Trophoblast cell (in vitro differentiated cells and primary cell): ENCODE data around the gene POC1A.

Experiments used
- DNase-seq, 2 donors: peaks; one replicate each; pipeline ENCODE4 v3.0.0-alpha.2; 2016
- H2AFZ ChIP-seq: 2 replicates; pipeline ENCODE4 v1.6.1; 2013; ENCODE audit warnings: low read length, moderate library complexity, mild to moderate bottlenecking; ENCODE audit not compliant: insufficient read depth, poor library complexity
- H2AK5ac ChIP-seq: 2 replicates; pipeline ENCODE4 v1.6.1; 2013; ENCODE audit warnings: mild to moderate bottlenecking, low read length
- H2BK120ac ChIP-seq: 2 replicates; pipeline ENCODE4 v1.6.1; 2013; ENCODE audit warnings: low read length, mild to moderate bottlenecking, moderate library complexity; ENCODE audit not compliant: insufficient read depth, poor library complexity
- H2BK12ac ChIP-seq: 2 replicates; pipeline ENCODE4 v1.6.1; 2013; ENCODE audit warnings: mild to moderate bottlenecking, low read length, moderate library complexity
- H2BK5ac ChIP-seq: 2 replicates; pipeline ENCODE4 v1.6.1; 2013; ENCODE audit warnings: low read length, low read depth, moderate library complexity, mild to moderate bottlenecking; ENCODE audit not compliant: poor library complexity
- H3K14ac ChIP-seq: 2 replicates; pipeline ENCODE4 v1.6.1; 2013; ENCODE audit warnings: mild to moderate bottlenecking, low read length
- H3K18ac ChIP-seq: 2 replicates; pipeline ENCODE4 v1.6.1; 2013; ENCODE audit warnings: mild to moderate bottlenecking, low read length
- H3K23ac ChIP-seq: 2 replicates; pipeline ENCODE4 v1.6.1; 2013; ENCODE audit warnings: low read length
- H3K27ac ChIP-seq: 2 replicates; pipeline ENCODE4 v1.5.1; 2013; ENCODE audit warnings: low read depth, mild to moderate bottlenecking, inconsistent platforms, low read length, moderate library complexity
- H3K27me3 ChIP-seq: 2 replicates; pipeline ENCODE4 v1.6.1; 2013; ENCODE audit warnings: inconsistent platforms, mild to moderate bottlenecking, low read length, moderate library complexity; ENCODE audit not compliant: insufficient read depth
- H3K36me3 ChIP-seq, 2 experiments: 1 replicate in 1 of 2; 2 replicates in 1 of 2; pipeline ENCODE4 v1.6.1; 2013; ENCODE audit warnings: low read length in 2 of 2, mild to moderate bottlenecking in 2 of 2, moderate library complexity in 1 of 2; ENCODE audit not compliant: insufficient read depth in 2 of 2, control insufficient read depth in 1 of 2
- H3K4ac ChIP-seq: 2 replicates; pipeline ENCODE4 v1.6.1; 2013; ENCODE audit warnings: low read depth, mild to moderate bottlenecking, low read length, moderate library complexity
- H3K4me1 ChIP-seq, 2 experiments: 1 replicate in 1 of 2; 2 replicates in 1 of 2; pipeline ENCODE4 v1.6.1; 2013; ENCODE audit warnings: low read length in 2 of 2, mild to moderate bottlenecking in 2 of 2, moderate library complexity in 1 of 2; ENCODE audit not compliant: insufficient read depth in 2 of 2, control insufficient read depth in 1 of 2
- H3K4me2 ChIP-seq: 2 replicates; pipeline ENCODE4 v1.6.1; 2013; ENCODE audit warnings: inconsistent platforms, mild to moderate bottlenecking, low read length, moderate library complexity
- H3K4me3 ChIP-seq: 2 replicates; pipeline ENCODE4 v1.5.1; 2013; ENCODE audit warnings: mild to moderate bottlenecking, low read depth, low read length, inconsistent platforms
- H3K79me1 ChIP-seq: one replicate; pipeline ENCODE4 v1.6.1; 2013; ENCODE audit warnings: low read length
- H3K79me2 ChIP-seq: 2 replicates; pipeline ENCODE4 v1.6.1; 2013; ENCODE audit warnings: low read length, mild to moderate bottlenecking; ENCODE audit not compliant: control insufficient read depth, insufficient read depth, poor library complexity
- H3K9ac ChIP-seq: 2 replicates; pipeline ENCODE4 v1.6.1; 2013; ENCODE audit warnings: mild to moderate bottlenecking, low read length
- H3K9me3 ChIP-seq: 2 replicates; pipeline ENCODE4 v1.6.1; 2013; ENCODE audit warnings: low read depth, mild to moderate bottlenecking, control low read depth, inconsistent platforms, low read length; ENCODE audit not compliant: insufficient read depth
- H4K12ac ChIP-seq: 2 replicates; pipeline ENCODE4 v1.6.1; 2013; ENCODE audit warnings: low read depth, mild to moderate bottlenecking, low read length, moderate library complexity
- H4K8ac ChIP-seq: 2 replicates; pipeline ENCODE4 v1.6.1; 2013; ENCODE audit warnings: low read depth, mild to moderate bottlenecking, low read length, moderate library complexity
- H4K91ac ChIP-seq: one replicate; pipeline ENCODE4 v1.6.1; 2013; ENCODE audit warnings: low read depth, mild to moderate bottlenecking, low read length, moderate library complexity
- WGBS: extraction: QIAGEN DNeasy Blood & Tissue Kit; methylation state at CpG from one replicate; pipeline ENCODE4 v1.1.7; 2013; ENCODE audit warnings: missing lambda C conversion rate; ENCODE audit not compliant: insufficient read length, insufficient coverage; ENCODE audit errors: extremely low coverage; 5-methylcytosine and 5-hydroxymethylcytosine counted together

Gene POC1A

DNA sequence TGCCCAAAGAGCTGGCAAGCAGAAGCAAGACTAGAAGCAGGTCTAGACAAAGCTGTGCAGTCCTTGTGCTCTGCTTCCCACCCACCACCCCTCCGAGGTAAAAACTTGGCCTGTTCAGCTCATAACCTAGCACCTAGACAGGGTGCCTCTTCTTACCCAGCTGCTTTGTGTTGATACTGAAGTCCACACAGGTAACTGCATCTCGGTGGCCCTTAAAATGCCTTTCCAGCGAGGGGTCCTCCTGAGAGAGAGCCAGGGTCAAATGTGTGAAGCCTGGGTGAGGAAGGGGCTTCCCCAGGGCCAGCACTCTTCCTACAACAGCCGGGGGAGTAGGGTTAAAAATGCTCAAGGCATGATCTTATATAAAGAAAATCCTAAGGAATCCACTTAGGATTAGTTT lies 3.4 kb downstream of the POC1A start:
- no peak overlapping the region for H2BK5ac ChIP-seq
- no peak overlapping the region for H3K18ac ChIP-seq
- H3K4me3 ChIP-seq, result no peak overlapping the region
- no peak overlapping the region for H3K9ac ChIP-seq
- H3K79me1 ChIP-seq, result peaks cover 6% of the 10 kb centered on the region
- H4K12ac ChIP-seq, result no peak overlapping the region
- peaks cover 5 to 10% of the 10 kb centered on the region in 2 experiments for H3K4me1 ChIP-seq
- no peak for DNase-seq
- WGBS, result no CpG with 5 or more reads among the region's 4 CpGs
- H3K36me3 ChIP-seq, result peaks cover 27 to 39% of the 10 kb centered on the region in 2 experiments
- H2AFZ ChIP-seq, result no peak overlapping the region
- H2BK12ac ChIP-seq, result no peak overlapping the region
- H2BK120ac ChIP-seq, result no peak overlapping the region
- no peak overlapping the region for H4K91ac ChIP-seq
- no peak overlapping the region for H2AK5ac ChIP-seq
- peaks cover 2% of the 10 kb centered on the region for H3K9me3 ChIP-seq
- H3K23ac ChIP-seq, result no peak overlapping the region
- no peaks in the 10 kb centered on the region for H3K27me3 ChIP-seq
- no peak overlapping the region for H3K4ac ChIP-seq
- no peak overlapping the region for H3K4me2 ChIP-seq
- H3K27ac ChIP-seq, result no peak overlapping the region
- H3K14ac ChIP-seq, result no peak overlapping the region
- H4K8ac ChIP-seq, result no peak overlapping the region
- H3K79me2 ChIP-seq, result peaks cover 4% of the 10 kb centered on the region

DNA sequence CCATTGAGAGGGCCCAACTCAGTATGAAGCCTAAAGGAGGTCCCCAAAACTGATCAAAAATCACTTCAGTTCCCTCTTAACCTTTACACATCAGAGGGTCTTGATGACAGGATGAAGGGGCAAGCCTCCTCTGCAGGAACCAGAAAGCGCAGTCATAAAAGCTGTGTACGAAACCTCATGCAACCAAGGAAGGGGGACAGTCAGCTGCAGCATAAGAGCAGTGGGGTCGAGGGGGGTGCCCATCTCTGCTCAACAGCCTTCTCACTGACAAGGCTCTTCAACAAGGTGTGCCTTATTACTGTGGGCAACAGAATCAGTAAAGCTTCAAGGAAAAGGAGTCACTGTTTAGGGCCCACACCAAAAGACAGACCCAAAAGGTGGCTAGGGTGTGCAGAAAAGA lies 3.9 kb downstream of the POC1A start:
- Histone ChIP-seq H3K4me1 (peaks cover 5 to 10% of the 10 kb centered on the region in 2 experiments), H3K18ac (no peak overlapping the region), H3K4me3 (peak overlapping the region; percentile 32), H3K79me1 (peaks cover 6% of the 10 kb centered on the region), H2BK120ac (no peak overlapping the region), H2AFZ (no peak overlapping the region), H2AK5ac (no peak overlapping the region), H4K91ac (no peak overlapping the region), H3K4ac (no peak overlapping the region), H3K9me3 (peaks cover 2% of the 10 kb centered on the region), H3K23ac (no peak overlapping the region), H3K27ac (no peak overlapping the region), H2BK5ac (no peak overlapping the region), H3K9ac (no peak overlapping the region), H2BK12ac (no peak overlapping the region), H3K4me2 (no peak overlapping the region), H4K12ac (no peak overlapping the region), H4K8ac (no peak overlapping the region), H3K79me2 (peaks cover 4% of the 10 kb centered on the region), H3K36me3 (peaks cover 32 to 44% of the 10 kb centered on the region in 2 experiments), H3K14ac (no peak overlapping the region), H3K27me3 (no peaks in the 10 kb centered on the region)
- WGBS, result no CpG with 5 or more reads among the region's 3 CpGs
- no peak for DNase-seq

DNA sequence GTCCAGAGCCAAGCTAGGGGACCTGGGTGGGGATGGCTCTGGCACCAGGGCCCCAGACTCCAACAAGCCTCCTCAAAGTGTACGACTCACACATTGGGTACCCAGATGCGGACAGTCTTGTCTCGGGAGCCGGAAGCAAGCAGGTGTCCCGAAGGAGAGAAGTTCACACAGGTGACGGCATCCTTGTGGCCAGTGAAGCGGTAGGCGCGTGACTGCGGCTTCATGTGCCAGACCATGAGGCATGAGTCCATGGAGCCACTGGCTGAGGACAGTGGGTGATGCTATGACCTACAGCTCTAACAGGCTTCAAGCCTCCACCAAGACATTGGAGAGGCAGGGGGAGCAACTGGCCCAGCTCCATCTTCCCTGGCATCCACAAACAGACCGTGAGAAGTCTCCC lies 4.5 kb downstream of the POC1A start:
- Histone ChIP-seq H3K9me3 (peaks cover 2% of the 10 kb centered on the region), H3K27ac (no peak overlapping the region), H3K14ac (no peak overlapping the region), H2AFZ (no peak overlapping the region), H2BK12ac (no peak overlapping the region), H3K36me3 (peaks cover 37 to 48% of the 10 kb centered on the region in 2 experiments), H4K12ac (no peak overlapping the region), H3K79me1 (peaks cover 6% of the 10 kb centered on the region), H3K4me3 (no peak overlapping the region), H3K4ac (no peak overlapping the region), H3K18ac (no peak overlapping the region), H2BK120ac (no peak overlapping the region), H3K79me2 (peaks cover 4% of the 10 kb centered on the region), H3K9ac (no peak overlapping the region), H4K8ac (no peak overlapping the region), H3K4me1 (peaks cover 5 to 10% of the 10 kb centered on the region in 2 experiments), H4K91ac (no peak overlapping the region), H3K23ac (no peak overlapping the region), H3K27me3 (no peaks in the 10 kb centered on the region), H3K4me2 (no peak overlapping the region), H2AK5ac (no peak overlapping the region), H2BK5ac (no peak overlapping the region)
- no CpG with 5 or more reads among the region's 11 CpGs for WGBS
- DNase-seq, result no peak

GRCh38 chr3:52149021-52149420 lies 5.2 kb downstream of the POC1A start:
- no peak overlapping the region for H2BK12ac ChIP-seq
- H2AFZ ChIP-seq, result no peak overlapping the region
- DNase-seq, result no peak
- H3K4me1 ChIP-seq, result peaks cover 5 to 11% of the 10 kb centered on the region in 2 experiments
- H2AK5ac ChIP-seq, result no peak overlapping the region
- peaks cover 3% of the 10 kb centered on the region for H3K79me1 ChIP-seq
- H3K9me3 ChIP-seq, result peaks cover 2% of the 10 kb centered on the region
- no peak overlapping the region for H4K91ac ChIP-seq
- peaks cover 2% of the 10 kb centered on the region for H3K79me2 ChIP-seq
- H3K36me3 ChIP-seq, result peaks cover 37 to 48% of the 10 kb centered on the region in 2 experiments
- no peaks in the 10 kb centered on the region for H3K27me3 ChIP-seq
- no peak overlapping the region for H3K4ac ChIP-seq
- no peak overlapping the region for H3K9ac ChIP-seq
- no peak overlapping the region for H3K4me2 ChIP-seq
- no peak overlapping the region for H3K18ac ChIP-seq
- no peak overlapping the region for H3K14ac ChIP-seq
- H2BK5ac ChIP-seq, result no peak overlapping the region
- no peak overlapping the region for H3K27ac ChIP-seq
- WGBS, result no CpG with 5 or more reads among the region's 8 CpGs
- no peak overlapping the region for H2BK120ac ChIP-seq
- no peak overlapping the region for H3K23ac ChIP-seq
- no peak overlapping the region for H3K4me3 ChIP-seq
- no peak overlapping the region for H4K8ac ChIP-seq
- H4K12ac ChIP-seq, result no peak overlapping the region
